GM12874 (cell line): ENCODE data around the gene NISCH.

Source experiments
- CTCF ChIP-seq: IDR thresholded peaks from 2 replicates; pipeline ENCODE4 v1.5.1; 2011; ENCODE audit warnings: low read depth, mild to moderate bottlenecking, control low read depth, low read length, moderate library complexity; ENCODE audit not compliant: insufficient read depth

The NISCH gene

DNA sequence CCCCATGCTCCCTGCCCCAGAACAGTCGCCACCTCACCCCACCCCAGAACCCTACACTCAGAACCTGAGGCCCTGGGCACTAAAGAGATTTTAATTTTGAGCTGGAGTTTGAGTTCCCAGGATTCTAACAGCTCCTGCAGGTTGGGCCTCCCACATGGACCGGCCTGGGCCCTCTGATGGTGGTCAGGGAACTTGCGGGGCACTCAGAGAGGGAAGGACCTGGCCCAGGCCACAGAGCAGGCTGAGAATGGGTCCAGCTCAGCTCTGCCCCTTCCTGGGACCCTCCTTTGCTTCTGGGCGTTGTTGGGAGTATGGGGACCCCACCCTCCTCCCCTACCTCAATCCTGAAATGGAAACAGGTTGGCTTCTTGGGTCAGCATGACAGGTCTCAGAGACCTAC, 9.4 kb upstream of the NISCH start:
- TF ChIP-seq CTCF: no peak

DNA sequence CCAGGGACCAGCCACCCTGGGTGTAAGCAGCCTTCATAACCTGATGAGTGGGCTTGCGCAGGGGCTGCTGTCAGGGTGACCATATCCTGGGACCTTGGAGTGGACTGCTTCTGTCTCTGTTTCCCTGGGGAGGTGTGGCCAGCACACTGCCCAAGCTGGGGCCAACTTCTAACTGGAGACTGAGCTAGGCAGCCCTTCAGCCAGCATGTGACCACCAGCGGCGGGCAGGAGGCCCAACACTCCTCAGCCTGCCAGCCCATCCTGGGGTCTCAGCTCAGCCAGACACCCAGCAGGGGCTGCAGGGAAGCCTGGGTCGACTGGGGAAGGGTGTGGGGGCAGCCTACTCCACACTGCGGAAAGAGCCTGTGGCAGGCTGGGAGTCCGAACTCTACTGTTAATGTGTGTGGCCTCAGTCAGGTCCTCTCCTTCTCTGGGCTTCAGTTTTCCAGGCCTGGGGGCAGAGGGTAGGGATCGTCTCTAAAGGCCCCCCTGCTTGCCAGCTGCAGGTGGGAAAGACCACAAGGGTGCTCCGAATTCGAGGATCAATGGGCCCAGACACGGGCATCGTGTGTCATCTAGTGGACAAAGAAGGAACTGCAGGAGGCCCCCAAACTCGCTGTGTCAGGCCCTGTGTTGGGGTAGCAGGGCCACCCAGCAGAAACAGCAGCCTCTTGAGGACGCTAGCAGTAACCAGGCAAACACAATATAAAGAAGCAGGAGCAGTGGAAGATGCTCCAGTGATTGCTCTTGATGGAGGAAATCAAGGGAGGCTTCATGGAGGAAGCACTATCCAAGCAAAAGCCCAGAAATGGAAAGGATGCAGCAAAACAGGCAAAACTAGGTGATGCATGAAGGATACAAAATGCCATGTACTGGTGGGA, 8.5 kb upstream of the NISCH start:
- TF ChIP-seq CTCF: peak; percentile 100

DNA sequence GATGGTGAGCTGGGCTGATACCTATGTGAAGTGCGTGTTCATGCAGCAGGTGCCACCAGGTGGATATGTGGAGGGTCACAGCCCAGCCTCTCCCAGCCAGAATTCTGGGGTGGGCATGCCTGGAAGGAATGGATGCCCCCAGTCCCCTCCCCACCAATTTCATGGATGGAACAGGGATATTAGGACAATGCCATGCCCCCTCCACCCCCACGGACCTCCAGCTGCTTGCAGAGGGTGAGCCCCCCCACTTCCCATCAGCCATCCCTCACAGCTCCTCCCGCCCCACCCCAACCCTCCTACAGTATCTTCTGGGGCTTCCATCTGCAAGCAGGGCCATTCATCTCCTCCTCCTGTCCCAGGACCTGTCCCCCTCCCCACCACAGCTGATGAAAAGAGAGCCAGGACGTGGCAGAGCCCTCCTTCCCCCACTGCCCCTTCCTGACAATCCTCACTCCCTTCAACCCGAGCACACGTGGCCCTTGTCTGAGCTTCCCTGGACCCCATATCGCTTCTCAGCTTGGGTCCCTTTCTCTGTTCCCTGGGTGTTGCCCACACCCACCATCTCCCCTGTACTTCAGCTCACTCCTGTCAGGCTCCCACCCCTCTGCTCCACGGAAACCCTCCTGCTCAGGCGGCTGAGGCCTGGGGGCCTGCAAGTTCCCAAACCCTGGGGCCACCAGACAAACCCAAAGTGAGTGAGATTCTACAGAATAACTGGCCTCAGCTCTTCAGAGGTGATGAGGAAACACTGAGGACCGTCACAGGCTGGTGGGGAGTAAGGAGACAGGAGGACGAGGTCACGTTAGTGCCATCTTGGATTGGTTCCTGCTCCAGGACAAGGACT, 7.7 kb upstream of the NISCH start:
- TF ChIP-seq CTCF: no peak

DNA sequence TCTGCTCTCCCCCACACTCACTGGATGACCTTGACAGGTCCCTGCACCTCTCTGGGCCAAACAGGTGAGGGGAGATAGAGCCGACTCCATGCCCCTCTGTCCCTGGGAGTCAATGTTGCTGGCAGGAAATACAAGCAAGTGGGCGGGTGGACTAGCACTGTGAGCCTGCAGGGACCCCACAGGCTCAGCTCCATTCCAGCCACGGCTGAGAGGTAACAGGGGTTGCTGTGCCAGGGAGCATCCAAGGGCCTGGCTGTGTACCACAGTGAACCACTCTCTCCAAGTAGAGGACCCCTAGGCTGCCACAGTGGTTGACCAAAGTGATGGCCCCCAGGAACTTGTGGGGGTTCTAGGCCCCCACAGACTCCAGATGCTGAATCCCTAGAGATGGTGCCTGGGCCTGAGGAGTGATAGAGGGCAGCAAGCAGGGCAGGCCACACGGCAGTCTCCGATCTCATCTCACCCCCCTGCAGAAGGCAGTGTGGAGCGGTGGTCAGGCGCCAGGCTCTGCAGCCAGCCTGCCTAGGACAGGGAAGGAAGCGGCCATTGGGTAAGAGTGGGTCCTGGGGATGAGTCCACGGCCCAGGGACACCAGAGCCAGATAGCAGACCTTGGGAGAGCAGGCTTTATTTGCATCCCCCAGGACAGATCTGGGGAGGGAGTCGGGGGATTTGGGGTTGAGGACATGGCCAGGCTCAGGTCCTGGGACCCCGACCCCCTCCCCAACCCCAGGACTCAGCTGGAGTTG, 4.7 kb upstream of the NISCH start:
- no peak for TF ChIP-seq CTCF

DNA sequence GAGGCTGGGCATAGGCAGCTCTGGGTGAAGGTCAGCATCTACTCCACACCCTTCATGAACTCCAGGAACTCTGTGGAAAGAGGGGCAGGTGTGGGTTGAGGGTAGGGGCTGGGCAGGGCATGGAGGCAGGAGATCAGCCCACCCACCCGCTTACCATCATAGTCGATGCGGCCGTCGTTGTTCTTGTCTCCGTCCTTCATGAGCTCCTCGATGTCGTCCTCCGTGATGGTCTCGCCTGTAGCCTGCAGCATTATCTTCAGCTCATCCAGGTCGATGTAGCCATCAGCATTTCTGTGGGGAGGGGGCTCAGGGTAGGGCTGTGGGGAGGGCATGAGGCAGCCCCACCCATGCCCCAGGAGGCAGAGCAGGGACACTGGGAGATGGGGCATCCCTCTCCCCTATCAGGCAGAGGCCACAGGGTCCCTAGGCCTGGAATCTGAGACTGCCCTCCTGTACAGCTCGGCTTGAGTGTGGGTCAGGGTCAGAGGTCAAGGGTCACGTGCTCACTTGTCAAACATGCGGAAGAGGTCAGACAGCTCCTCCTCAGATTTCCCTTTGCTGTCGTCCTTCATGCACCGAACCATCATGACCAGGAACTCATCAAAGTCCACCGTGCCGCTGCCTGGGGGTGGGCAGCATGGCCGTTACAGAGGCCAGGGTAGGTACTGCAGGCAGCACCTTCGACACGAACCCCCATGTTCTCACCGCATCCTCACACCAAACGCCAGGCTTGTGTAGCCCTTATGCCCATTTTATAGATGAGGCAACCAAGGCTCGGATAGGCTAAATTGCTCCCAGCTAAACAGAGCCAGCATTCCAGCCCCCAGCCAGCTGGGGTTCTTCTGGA, 3.9 kb upstream of the NISCH start:
- TF ChIP-seq CTCF: peak; percentile 13; the same call in 1 of the 2 replicates

DNA sequence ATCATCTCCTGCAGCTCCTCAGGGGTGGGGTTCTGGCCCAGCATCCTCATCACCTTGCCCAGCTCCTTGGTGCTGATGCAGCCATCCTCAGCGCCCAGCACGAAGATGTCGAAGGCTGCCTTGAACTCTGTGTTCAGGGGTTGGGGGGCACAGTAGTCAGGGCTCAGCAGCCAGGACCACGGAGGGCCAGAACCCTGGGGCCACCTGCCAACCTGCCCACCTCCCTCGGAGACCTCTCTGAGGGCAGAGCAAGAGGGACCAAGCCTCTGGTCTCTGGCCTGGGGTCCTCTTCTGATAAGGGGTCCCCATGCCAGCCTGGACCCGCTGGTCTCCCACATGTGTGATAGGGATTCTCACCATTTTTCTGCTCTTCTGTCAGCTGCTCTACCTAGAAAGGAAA, 3.3 kb upstream of the NISCH start:
- TF ChIP-seq CTCF: no peak
